KOPT-K1 (cell line): ENCODE results near the gene SYNPO2L.
"Not testable (repeated sequence)": the region's sequence is repeated elsewhere in the genome, so short reads cannot be mapped to it uniquely, and the experiment has no call there.

ENCODE experiments used
- H3K27ac ChIP-seq: fragments of 200-600 bp; sonication (generic); 2 replicates; pipeline ENCODE4 v1.5.1; 2016; ENCODE audit warnings: antibody characterized with exemption, mild to moderate bottlenecking, low read depth, low read length; ENCODE audit not compliant: poor library complexity, severe bottlenecking
- H3K36me3 ChIP-seq: fragments of 200-600 bp; sonication (generic); 2 replicates; pipeline ENCODE4 v1.5.1; 2017; ENCODE audit warnings: antibody characterized with exemption, mild to moderate bottlenecking, low read length, moderate library complexity; ENCODE audit not compliant: insufficient read depth
- H3K9me3 ChIP-seq: fragments of 200-600 bp; sonication (generic); 2 replicates; pipeline ENCODE4 v1.5.1; 2017; ENCODE audit warnings: antibody characterized with exemption, low read length, mild to moderate bottlenecking; ENCODE audit not compliant: insufficient read depth, poor library complexity, severe bottlenecking

SYNPO2L gene

GRCh38 chr10:73643362-73643761, 12.5 kb downstream of the SYNPO2L start:
- H3K36me3 ChIP-seq: no peaks in the 10 kb centered on the region
- no peak overlapping the region for H3K27ac ChIP-seq

GRCh38 chr10:73641328-73642060, 14.3 kb downstream of the SYNPO2L start, which contains the start of gene MYOZ1:
MYOZ1 (minus strand) TSS chr10:73641474; CDS start chr10:73640017, 1,457 bp downstream.
- Histone ChIP-seq H3K9me3 (no peaks in the 10 kb centered on the region), H3K27ac (no peak within 1 kb of the TSS), H3K36me3 (no peaks in the 10 kb centered on the region)

More at GRCh38 chr10:73643362-73643761, 12.5 kb downstream of the SYNPO2L start:
- no peaks in the 10 kb centered on the region for H3K9me3 ChIP-seq

DNA sequence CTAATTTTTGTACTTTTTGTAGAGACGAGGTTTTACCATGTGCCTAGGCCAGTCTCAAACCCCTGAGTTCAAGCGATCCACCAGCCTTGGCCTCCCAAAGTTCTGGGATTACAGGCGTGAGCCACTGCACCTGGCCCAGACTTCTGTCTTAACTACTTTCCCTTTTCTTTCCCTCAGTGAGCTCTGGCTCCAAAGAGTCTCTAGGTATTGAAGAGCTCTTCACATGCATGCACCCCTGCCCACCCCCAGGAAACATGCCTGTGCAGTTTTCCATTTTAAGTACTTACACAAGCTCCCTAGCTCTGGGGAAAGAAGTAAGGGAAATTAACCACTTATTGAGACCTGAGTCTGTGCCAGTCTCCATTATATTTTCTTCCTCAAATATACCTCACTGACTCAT, 16.5 kb downstream of the SYNPO2L start:
- H3K9me3 ChIP-seq: no peaks in the 10 kb centered on the region
- H3K36me3 ChIP-seq: no peaks in the 10 kb centered on the region
- no peak overlapping the region for H3K27ac ChIP-seq

GRCh38 chr10:73635781-73636180, 20.0 kb downstream of the SYNPO2L start:
- Histone ChIP-seq H3K36me3 (no peaks in the 10 kb centered on the region), H3K27ac (no peak overlapping the region), H3K9me3 (no peaks in the 10 kb centered on the region)

DNA sequence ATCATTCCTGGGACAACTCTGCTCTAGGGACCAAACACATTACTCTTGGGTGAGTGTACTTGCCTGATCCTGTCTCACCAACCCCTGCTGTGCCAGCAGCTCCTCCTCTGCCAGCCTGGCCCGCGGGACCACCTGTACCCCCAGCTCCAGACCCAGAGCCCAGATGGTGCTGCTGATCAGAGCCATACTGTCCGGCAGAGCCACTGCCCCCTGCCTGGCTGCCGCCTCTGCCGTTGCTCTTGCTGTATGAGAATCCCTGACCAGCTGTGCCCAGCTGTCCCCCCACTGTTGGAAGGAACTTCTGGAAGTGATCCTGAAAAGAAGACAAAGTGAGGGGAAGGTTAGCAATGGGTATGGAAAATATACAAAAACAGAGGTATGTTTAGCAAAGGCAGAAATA, 21.4 kb downstream of the SYNPO2L start:
- Histone ChIP-seq H3K27ac (no peak overlapping the region), H3K36me3 (no peaks in the 10 kb centered on the region), H3K9me3 (no peaks in the 10 kb centered on the region)

GRCh38 chr10:73629165-73629564, 26.7 kb downstream of the SYNPO2L start:
- Histone ChIP-seq H3K36me3 (no peaks in the 10 kb centered on the region), H3K27ac (no peak overlapping the region), H3K9me3 (no peaks in the 10 kb centered on the region)

DNA sequence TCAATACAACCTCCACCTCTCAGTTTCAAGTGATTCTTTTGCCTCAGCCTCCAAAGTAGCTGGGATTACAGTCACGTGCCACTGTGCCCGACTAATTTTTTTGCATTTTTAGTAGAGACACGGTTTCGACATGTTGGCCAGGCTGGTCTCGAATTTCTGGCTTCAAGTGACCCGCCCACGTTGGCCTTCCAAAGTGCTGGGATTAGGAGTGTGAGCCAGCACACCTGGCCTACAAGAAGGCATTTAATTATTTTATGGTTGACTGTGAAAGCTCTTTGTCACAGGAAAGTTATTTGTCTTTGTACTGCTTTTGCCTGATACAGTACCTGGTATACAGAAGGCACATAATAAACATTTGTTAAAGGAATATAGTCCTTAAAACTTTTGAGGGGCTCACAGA, 27.4 kb downstream of the SYNPO2L start:
- no peaks in the 10 kb centered on the region for H3K36me3 ChIP-seq
- H3K27ac ChIP-seq: no peak overlapping the region
- no peaks in the 10 kb centered on the region for H3K9me3 ChIP-seq

DNA sequence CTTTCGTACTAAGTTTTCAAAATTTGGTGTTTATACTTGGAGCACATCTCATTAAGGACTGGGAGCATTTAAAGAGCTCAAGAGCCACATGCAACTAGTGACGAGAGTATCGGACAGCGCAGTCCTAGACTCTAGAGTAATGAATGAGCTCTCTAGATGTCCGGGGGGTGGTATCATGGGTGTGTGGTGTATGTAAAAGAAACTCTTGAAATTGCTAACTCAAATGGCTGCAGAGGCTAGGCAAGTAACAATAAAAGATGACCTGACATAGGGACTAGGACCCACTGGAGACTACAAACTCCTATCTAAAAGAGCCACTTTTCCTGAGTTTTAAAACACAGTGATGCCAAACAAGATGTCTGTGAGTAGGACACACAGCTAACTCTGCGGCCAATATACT, 28.5 kb downstream of the SYNPO2L start:
- H3K9me3 ChIP-seq: no peaks in the 10 kb centered on the region
- H3K27ac ChIP-seq: no peak overlapping the region
- H3K36me3 ChIP-seq: no peaks in the 10 kb centered on the region

- H3K36me3 ChIP-seq: no peaks in the 10 kb centered on the region
- H3K9me3 ChIP-seq: no peaks in the 10 kb centered on the region
- peak overlapping the region; percentile 78 for H3K27ac ChIP-seq
Measured at GRCh38 chr10:73625884-73626752, 29.7 kb downstream of the SYNPO2L start.

DNA sequence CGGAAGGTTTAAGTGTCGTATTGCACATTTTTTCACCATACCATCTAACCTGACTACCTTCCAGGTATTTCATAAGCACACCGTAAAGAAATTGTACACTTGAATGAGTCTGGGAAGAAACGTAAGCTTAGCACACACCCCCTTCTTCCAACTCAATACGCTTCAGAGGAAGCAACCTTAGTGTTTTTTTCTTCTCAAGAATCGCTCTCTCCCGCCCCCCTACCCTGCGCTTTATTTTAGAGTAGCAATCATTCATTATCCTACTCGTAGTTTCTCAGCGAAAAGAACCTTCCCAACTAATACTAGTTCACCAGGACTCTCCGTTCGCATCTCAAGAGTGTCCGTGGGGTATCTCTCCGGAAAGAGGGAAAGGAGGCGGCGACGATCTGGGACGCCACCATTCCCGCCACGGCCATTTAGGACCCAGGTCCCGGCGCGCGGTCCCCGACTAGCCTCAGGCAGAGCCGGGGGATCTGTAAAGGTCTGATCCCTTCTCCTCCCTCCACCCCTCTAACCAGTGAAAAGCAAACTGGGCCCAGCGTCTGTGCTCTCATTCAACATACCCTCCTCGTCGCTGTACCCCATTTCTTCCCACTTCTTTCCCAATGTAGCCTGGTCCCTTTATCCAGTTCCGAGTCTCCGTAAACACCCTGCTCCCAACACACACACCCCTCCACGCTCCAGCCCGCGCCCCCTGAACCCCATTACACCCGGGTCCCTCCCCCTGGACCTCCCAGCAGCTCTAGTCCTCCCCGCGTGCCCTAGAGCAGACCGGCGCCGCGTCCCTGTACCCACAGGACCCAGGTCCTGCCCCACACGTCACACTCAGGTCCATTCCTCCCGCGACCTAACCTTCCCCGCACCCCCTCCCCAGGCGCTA, 30.6 kb downstream of the SYNPO2L start:
- Histone ChIP-seq H3K27ac (peak overlapping the region; percentile 78), H3K9me3 (no peaks in the 10 kb centered on the region), H3K36me3 (no peaks in the 10 kb centered on the region)

DNA sequence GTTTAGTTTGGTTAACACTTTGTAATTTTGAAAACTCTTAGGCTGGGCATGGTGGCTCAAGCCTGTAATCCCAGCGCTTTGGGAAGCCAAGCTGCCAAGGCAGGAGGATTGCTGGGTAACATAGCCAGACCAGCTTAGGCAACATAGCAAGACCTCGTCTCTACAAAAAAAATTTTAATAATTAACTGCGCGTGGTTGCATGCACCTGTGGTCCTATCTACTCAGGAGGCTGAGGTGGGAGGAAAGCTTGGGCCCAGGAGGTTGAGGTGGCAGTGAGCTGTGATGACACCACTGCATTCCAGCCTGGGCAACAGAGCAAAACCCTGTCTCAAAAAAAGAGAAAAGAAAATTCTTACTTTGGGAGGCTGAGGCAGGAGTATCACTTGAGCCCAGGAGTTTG, 32.8 kb downstream of the SYNPO2L start:
- Histone ChIP-seq H3K27ac (no peak overlapping the region), H3K36me3 (no peaks in the 10 kb centered on the region), H3K9me3 (no peaks in the 10 kb centered on the region)

DNA sequence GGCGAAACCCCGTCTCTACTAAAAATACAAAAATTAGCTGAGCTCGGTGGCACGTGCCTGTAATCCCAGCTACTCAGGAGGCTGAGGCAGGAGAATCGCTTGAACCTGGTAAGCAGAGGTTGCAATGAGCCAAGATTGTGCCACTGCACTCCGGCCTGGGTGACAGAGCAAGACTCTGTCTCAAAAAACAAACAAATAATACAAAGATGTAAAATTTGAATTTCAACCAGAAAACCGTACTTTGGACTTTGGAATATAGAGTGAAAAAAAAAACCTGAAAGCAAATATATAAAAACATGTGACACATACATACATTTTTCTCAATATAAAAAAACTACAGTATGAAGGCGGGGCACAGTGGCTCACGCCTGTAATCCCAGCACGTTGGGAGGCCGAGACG, 34.9 kb downstream of the SYNPO2L start:
- H3K36me3 ChIP-seq, H3K27ac ChIP-seq, H3K9me3 ChIP-seq: not testable (repeated sequence)

- H3K36me3 ChIP-seq, H3K9me3 ChIP-seq, H3K27ac ChIP-seq: not testable (repeated sequence)
Measured at GRCh38 chr10:73617143-73617542, 38.7 kb downstream of the SYNPO2L start.

DNA sequence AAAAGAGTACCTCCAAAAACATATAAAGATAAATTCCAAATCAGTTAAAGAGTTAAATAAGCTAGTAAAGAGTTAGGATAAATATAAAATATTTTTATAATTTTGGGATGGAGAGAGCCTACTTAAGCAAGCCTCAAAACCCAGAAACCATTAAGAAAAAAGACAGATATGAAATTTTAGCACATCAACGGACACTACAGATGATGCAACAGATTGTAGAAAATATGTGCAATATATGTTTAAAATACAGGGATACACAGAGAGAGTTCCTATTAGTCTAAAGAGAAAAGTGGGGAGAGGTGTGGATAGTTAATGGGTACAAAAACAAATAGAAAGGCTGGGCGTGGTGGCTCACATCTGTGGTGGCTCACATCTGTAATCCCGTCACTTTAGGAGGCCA, 41.1 kb downstream of the SYNPO2L start:
- Histone ChIP-seq H3K27ac (no peak overlapping the region), H3K36me3 (no peaks in the 10 kb centered on the region), H3K9me3 (no peaks in the 10 kb centered on the region)

- no peaks in the 10 kb centered on the region for H3K9me3 ChIP-seq
- H3K27ac ChIP-seq: no peak overlapping the region
- no peaks in the 10 kb centered on the region for H3K36me3 ChIP-seq
Measured at GRCh38 chr10:73609116-73609515, 46.7 kb downstream of the SYNPO2L start.
